SK-N-SH (cell line): Measurements from ENCODE around the gene SEMA4D. TPM values are rescaled to one million over a fixed set of nuclear protein-coding genes. Genes with fewer than 3 reads are reported as not detected.

Experiments used
- CTCF ChIA-PET: fragments of 300-600, 350-600 bp; formaldehyde crosslinking; extraction: SDS; loops from one replicate; lab custom pipeline; 2021; lab: Yijun Ruan, JAX
- POLR2A ChIA-PET: fragments of 350-600 bp; sonication (Branson Sonifier 250); formaldehyde crosslinking; extraction: SDS; loops from one replicate; lab custom pipeline; 2020; ENCODE audit warnings: antibody characterized with exemption, inconsistent platforms; lab: Yijun Ruan, JAX
- DNase-seq: peaks from one replicate; pipeline ENCODE4 v3.0.0; 2012
- H2AFZ ChIP-seq: fragments of 200-600 bp; sonication (generic); 2 replicates; pipeline ENCODE4 v1.8.1; 2016; ENCODE audit warnings: antibody characterized with exemption, mild to moderate bottlenecking, low read depth
- H3F3A ChIP-seq: fragments of 200-600 bp; sonication (generic); replicated peaks from 2 replicates; pipeline ENCODE3; 2016; ENCODE audit warnings: antibody characterized with exemption, mild to moderate bottlenecking; ENCODE audit not compliant: insufficient read depth
- H3K27ac ChIP-seq, 2 experiments: fragments of 200-500 bp in 1 of 2; fragments of 200-600 bp in 1 of 2; sonication (Bioruptor generic) in 1 of 2; sonication (generic), shearing (Covaris generic) in 1 of 2; 2 replicates each; pipeline versions ENCODE4 v1.5.1 to v1.6.1; 2014 to 2016; ENCODE audit warnings: low read depth in 2 of 2, inconsistent platforms in 1 of 2, low read length in 1 of 2, mild to moderate bottlenecking in 1 of 2, mixed read lengths in 1 of 2
- H3K27me3 ChIP-seq: fragments of 200-600 bp; sonication (generic), shearing (Covaris generic); 2 replicates; pipeline ENCODE4 v1.6.1; 2016; ENCODE audit warnings: mixed run types; ENCODE audit not compliant: insufficient read depth
- H3K36me3 ChIP-seq, 2 experiments: fragments of 200-500 bp in 1 of 2; fragments of 200-600 bp in 1 of 2; sonication (Bioruptor generic) in 1 of 2; sonication (generic) in 1 of 2; replicated peaks in 1 of 2; 2 replicates each; pipeline versions ENCODE3 to v1.5.1; 2014 to 2016; ENCODE audit warnings: low read length in 1 of 2, mild to moderate bottlenecking in 1 of 2; ENCODE audit not compliant: insufficient read depth in 2 of 2, control insufficient read depth in 1 of 2
- H3K4me1 ChIP-seq, 2 experiments: fragments of 200-500 bp in 1 of 2; fragments of 200-600 bp in 1 of 2; sonication (Bioruptor generic) in 1 of 2; sonication (generic), shearing (Covaris generic) in 1 of 2; 2 replicates each; pipeline versions ENCODE4 v1.5.1 to v1.6.1; 2014 to 2016; ENCODE audit warnings: low read depth in 1 of 2, low read length in 1 of 2, mixed run types in 1 of 2; ENCODE audit not compliant: insufficient read depth in 2 of 2, control insufficient read depth in 1 of 2
- H3K4me2 ChIP-seq: fragments of 200-600 bp; sonication (generic), shearing (Covaris generic); 2 replicates; pipeline ENCODE4 v1.6.1; 2017; ENCODE audit warnings: mixed run types
- H3K4me3 ChIP-seq, 2 experiments: fragments of 200-500 bp in 1 of 2; fragments of 200-600 bp in 1 of 2; sonication (Bioruptor generic) in 1 of 2; sonication (generic), shearing (Covaris generic) in 1 of 2; 2 replicates each; pipeline versions ENCODE4 v1.5.1 to v1.8.1; 2014 to 2016; ENCODE audit warnings: low read depth in 2 of 2, inconsistent platforms in 1 of 2, low read length in 1 of 2, mild to moderate bottlenecking in 1 of 2, mixed read lengths in 1 of 2, moderate library complexity in 1 of 2
- H3K79me2 ChIP-seq: fragments of 200-600 bp; sonication (generic); 2 replicates; pipeline ENCODE4 v1.8.1; 2017; ENCODE audit warnings: mild to moderate bottlenecking; ENCODE audit not compliant: insufficient read depth
- H3K9ac ChIP-seq: fragments of 200-600 bp; sonication (generic); 2 replicates; pipeline ENCODE4 v1.6.1; 2017; ENCODE audit warnings: mixed run types
- H3K9me2 ChIP-seq: fragments of 200-600 bp; sonication (generic); 2 replicates; pipeline ENCODE4 v1.6.1; 2017; ENCODE audit warnings: mixed run types
- H3K9me3 ChIP-seq: fragments of 200-600 bp; sonication (generic); 2 replicates; pipeline ENCODE4 v1.6.1; 2017; ENCODE audit warnings: mixed run types, mild to moderate bottlenecking, moderate library complexity
- H4K20me1 ChIP-seq: fragments of 200-600 bp; sonication (generic); 2 replicates; pipeline ENCODE4 v1.6.1; 2017; ENCODE audit warnings: mild to moderate bottlenecking, mixed run types; ENCODE audit not compliant: insufficient read depth
- ELF1 ChIP-seq: IDR thresholded peaks from 2 replicates; pipeline ENCODE4 v1.4.0; 2012
- FOSL2 ChIP-seq: IDR thresholded peaks from 2 replicates; pipeline ENCODE4 v1.4.0; 2012; ENCODE audit warnings: low read depth, mild to moderate bottlenecking, moderate library complexity, borderline replicate concordance
- FOXJ3 ChIP-seq: sonication (generic); formaldehyde crosslinking; IDR thresholded peaks from 2 replicates; pipeline ENCODE4 v1.5.1; 2020; ENCODE audit warnings: mild to moderate bottlenecking, missing genetic modification reagents
- FOXM1 ChIP-seq: IDR thresholded peaks from 2 replicates; pipeline ENCODE4 v1.4.0; 2012; ENCODE audit warnings: low read depth, mild to moderate bottlenecking
- MEF2A ChIP-seq: IDR thresholded peaks from 2 replicates; pipeline ENCODE4 v1.4.0; 2012; ENCODE audit warnings: low read depth, borderline replicate concordance
- RAD21 ChIP-seq: IDR thresholded peaks from 2 replicates; pipeline ENCODE4 v1.6.1; 2012; ENCODE audit warnings: mild to moderate bottlenecking, low read length
- RCOR1 ChIP-seq: fragments of 150-350 bp; IDR thresholded peaks from 2 replicates; pipeline ENCODE4 v1.6.1; 2017; ENCODE audit warnings: antibody characterized with exemption, low read length
- SMC3 ChIP-seq: IDR thresholded peaks from 2 replicates; pipeline ENCODE4 v1.6.1; 2012; ENCODE audit warnings: low read depth, low read length, improper control_type of control experiment
- TEAD4 ChIP-seq: IDR thresholded peaks from 2 replicates; pipeline ENCODE4 v1.4.0; 2012; ENCODE audit warnings: mild to moderate bottlenecking, borderline replicate concordance; ENCODE audit not compliant: insufficient read depth
- WGBS: methylation state at CpG from one replicate; pipeline ENCODE4 v1.1.6; 2017; ENCODE audit warnings: low lambda C conversion rate; 5-methylcytosine and 5-hydroxymethylcytosine counted together
- polyA plus RNA-seq, 3 experiments: library from polyadenylated mRNA; depleted of rRNA; stranded (reverse); fragments of >200 nt; gene quantifications; 2 replicates each; pipeline ENCODE4 v1.2.3, GENCODE V29; 2012
- TF ChIP-seq, protein P1 (sequence below): fragments of 150-350 bp; IDR thresholded peaks from 2 replicates; pipeline ENCODE4 v1.6.1; 2017; ENCODE audit warnings: antibody characterized with exemption, low read length, low read depth, borderline replicate concordance
- TF ChIP-seq, protein P2 (sequence below): IDR thresholded peaks from 2 replicates; pipeline ENCODE4 v1.4.0; 2012; ENCODE audit warnings: low read depth
- TF ChIP-seq, protein P3 (sequence below): IDR thresholded peaks from 2 replicates; pipeline ENCODE4 v1.4.0; 2012; ENCODE audit warnings: low read depth, borderline replicate concordance

Gene SEMA4D
- polyA plus RNA-seq, 1 of the 3 experiments (the other 2 are of a cell fraction): 4.8 TPM

DNA sequence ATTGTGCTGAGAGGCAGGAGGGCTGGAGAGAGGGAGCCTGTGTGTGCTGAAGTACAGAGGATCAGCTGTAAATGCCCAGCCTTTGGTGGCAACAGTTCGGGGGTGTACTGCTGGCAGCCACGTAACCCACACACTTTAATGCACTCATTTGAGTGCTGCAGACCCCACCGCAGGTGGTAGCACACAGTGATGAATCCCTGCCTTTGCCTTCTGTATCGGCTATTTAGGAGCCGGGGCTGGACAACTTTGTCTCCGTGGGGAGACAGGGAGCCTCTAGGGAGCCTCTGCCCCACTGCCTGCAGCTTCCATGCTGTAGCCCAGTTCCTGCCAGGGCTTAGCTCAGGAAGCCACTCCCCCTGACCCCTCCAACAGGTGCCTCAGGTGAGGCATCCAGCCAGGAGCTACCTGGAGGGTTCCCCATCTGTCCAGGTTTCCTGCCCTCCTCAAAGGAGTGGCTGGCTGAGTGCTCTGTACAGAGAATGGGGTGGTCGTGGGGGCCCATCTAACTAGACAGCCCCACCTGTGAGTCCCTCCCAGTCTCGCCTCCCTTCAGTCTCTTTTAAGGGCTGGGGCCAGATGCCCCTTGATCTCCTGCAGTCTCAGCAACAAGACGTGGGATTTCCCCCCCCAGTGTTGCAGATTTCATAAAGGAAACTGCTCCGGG lies 135.1 kb downstream of the SEMA4D start (continued):
- no peak for TF ChIP-seq RCOR1
- TF ChIP-seq, protein P1, sequence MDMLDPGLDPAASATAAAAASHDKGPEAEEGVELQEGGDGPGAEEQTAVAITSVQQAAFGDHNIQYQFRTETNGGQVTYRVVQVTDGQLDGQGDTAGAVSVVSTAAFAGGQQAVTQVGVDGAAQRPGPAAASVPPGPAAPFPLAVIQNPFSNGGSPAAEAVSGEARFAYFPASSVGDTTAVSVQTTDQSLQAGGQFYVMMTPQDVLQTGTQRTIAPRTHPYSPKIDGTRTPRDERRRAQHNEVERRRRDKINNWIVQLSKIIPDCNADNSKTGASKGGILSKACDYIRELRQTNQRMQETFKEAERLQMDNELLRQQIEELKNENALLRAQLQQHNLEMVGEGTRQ: no peak
- TF ChIP-seq ELF1: no peak

DNA sequence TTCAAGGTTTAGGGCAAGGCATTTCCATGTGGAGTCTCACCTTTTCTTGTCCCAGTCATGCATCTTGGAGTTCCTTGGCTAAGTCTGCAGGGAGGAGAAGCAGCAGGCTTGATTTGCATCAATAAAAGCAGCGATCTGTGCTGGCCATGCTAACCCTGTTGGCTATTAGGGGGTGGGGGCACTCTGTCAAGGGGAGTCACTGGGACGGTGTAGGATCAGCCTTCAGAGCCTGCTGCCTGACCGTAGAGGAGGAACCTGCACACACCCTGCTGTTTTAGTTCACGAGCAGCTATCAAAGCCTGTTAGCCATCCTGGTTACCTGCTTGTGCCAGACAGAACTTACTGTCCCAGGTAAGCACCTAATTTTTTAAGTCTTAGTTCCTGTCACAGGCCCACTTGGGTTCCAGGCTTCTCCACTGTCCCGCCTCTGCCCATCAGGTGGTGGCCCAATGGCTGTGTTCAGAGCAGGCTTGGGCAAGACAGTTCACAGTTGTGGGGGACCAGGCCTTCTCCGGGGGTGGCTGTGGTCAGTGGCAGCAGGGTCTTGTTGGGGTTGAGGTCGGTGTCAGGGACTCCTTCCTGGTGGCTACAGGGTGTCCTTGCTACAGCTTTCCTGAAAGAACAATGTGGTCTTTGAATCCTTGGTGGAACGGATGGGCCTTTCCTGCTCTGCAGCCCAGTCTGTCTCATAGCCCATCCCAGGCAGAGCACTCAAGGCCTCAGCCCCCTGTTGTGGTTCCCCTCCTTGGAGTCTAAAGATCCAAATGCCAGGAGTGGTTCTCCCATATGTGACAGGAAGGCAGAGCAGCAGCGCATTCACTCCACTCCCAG lies 135.9 kb downstream of the SEMA4D start:
- H3K9me2 ChIP-seq: no peaks in the 10 kb centered on the region
- no peaks in the 10 kb centered on the region for H3K79me2 ChIP-seq
- H2AFZ ChIP-seq: no peak overlapping the region
- peaks cover 13 to 54% of the 10 kb centered on the region in 2 experiments for H3K36me3 ChIP-seq
- no peaks in the 10 kb centered on the region for H3K27me3 ChIP-seq
- H3K9ac ChIP-seq: no peak overlapping the region
- POLR2A ChIA-PET: no interaction called here
- H3K27ac ChIP-seq: no peak overlapping the region; a peak in 1 of 4 replicates
- CTCF ChIA-PET: no interaction called here
- 92% methylated on average over 5 of the region's 9 CpGs for WGBS
- no peak overlapping the region for H3K4me2 ChIP-seq
- DNase-seq: no peak
- no peaks in the 10 kb centered on the region for H3F3A ChIP-seq
- no peaks in the 10 kb centered on the region for H3K9me3 ChIP-seq
- H3K4me3 ChIP-seq: no peak overlapping the region
- TF ChIP-seq, protein P2, sequence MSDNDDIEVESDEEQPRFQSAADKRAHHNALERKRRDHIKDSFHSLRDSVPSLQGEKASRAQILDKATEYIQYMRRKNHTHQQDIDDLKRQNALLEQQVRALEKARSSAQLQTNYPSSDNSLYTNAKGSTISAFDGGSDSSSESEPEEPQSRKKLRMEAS: no peak
- TF ChIP-seq SMC3 (no peak), MEF2A (no peak), FOSL2 (no peak), RAD21 (no peak), TEAD4 (no peak), FOXJ3 (CRISPR knock-in tag) (no peak), FOXM1 (no peak)
- TF ChIP-seq, protein P1: no peak
- TF ChIP-seq, protein P3, sequence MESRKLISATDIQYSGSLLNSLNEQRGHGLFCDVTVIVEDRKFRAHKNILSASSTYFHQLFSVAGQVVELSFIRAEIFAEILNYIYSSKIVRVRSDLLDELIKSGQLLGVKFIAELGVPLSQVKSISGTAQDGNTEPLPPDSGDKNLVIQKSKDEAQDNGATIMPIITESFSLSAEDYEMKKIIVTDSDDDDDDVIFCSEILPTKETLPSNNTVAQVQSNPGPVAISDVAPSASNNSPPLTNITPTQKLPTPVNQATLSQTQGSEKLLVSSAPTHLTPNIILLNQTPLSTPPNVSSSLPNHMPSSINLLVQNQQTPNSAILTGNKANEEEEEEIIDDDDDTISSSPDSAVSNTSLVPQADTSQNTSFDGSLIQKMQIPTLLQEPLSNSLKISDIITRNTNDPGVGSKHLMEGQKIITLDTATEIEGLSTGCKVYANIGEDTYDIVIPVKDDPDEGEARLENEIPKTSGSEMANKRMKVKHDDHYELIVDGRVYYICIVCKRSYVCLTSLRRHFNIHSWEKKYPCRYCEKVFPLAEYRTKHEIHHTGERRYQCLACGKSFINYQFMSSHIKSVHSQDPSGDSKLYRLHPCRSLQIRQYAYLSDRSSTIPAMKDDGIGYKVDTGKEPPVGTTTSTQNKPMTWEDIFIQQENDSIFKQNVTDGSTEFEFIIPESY: no peak
- H4K20me1 ChIP-seq: no peaks in the 10 kb centered on the region
- H3K4me1 ChIP-seq: peaks cover 0 to 42% of the 10 kb centered on the region in 2 experiments; a peak in 2 of 4 replicates
